Retina (tissue), 1 donor: ENCODE data around the gene C11orf71.

ENCODE experiments used
- DNase-seq: peaks from one replicate; pipeline ENCODE4 v3.0.0-alpha.2; 2016

Gene C11orf71

GRCh38 chr11:114353443-114353842 lies 46.9 kb downstream of the C11orf71 start:
- no peak for DNase-seq

DNA sequence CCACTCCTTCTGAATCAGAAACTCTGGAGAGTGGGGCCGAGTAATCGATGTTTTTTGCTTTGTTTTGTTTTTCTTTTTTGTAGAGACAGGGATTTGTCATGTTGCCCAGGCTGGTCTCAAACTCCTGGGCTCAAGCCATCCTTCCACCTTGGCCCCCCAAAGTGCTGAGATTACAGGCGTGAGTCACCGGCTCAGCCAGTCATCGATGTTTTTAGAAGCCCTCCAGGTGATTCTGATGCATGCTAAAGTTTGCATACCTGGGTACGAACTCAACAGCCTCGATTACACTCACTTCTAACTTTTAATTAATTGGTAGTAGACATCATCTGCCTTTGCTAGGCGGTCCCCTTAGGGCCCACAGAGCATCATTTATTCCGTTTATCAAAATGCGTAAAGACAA lies 50.3 kb downstream of the C11orf71 start:
- no peak for DNase-seq
